DMS 273 treated with DMSO at 0.1 percent for 48 hours (cell line): ENCODE results near the gene TBC1D4.
"Not testable (repeated sequence)": the region's sequence is repeated elsewhere in the genome, so short reads cannot be mapped to it uniquely, and the experiment has no call there.

Source experiments
- DNase-seq: peaks from one replicate; lab custom pipeline; 2025; lab: John Stamatoyannopoulos, UW

TBC1D4 gene

DNA sequence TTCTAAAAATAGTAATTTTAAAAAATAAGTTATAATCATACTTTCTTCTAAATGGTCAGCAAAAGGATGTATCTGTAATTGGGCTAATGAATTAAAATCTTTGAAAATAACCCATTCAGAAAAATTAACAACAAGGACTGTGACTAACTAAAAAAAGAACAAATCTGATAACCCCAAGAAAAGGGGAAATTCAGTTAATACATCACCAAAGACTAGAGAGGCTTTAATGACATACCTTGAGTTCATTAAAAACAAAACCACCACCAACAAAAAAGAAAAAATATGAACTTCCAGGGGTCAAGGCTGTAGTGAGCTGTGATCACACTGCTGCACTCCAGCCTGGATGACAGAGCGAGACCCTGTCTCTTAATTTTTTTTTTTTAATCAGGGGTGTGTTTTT, 121.8 kb downstream of the TBC1D4 start:
- DNase-seq: no peak

- no peak for DNase-seq
These were observed 122.7 kb downstream of the TBC1D4 start for GRCh38 chr13:75359266-75359665.

DNA sequence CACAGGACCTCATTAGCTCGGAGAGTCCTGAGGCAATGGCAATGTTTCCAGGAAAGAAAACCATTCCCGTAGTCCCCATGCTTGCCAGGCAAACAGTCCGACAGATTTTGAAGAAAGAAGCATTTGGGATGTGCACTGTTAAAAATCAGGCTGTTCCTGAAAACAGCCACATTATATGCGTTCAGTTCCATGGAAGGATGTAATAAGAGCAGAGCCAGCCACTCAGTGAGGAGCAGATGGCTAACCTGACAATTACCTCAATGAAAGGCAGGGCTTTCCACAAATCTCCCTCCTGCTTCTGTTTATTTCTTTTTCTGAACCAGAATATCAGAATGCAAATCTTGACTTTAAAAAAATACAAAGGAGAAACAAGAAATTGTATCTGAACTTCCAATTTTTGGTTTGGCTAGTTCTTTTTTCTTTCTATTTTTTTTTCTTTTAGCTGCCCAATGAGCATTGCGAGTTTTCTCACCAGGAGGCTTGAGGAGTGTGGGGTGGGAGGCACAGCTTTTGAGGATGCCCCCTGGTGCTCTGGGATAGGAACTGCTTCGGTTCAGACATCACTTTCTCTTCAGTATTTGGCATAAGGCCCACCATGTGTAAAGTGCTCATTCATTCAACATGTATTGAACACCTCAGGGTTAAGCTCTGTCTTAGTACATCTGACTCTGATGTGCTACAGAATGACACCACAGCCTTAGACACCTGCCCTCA, 124.2 kb downstream of the TBC1D4 start:
- DNase-seq: peak; percentile 56

- no peak for DNase-seq
These were observed 125.5 kb downstream of the TBC1D4 start for GRCh38 chr13:75356421-75356820.

DNA sequence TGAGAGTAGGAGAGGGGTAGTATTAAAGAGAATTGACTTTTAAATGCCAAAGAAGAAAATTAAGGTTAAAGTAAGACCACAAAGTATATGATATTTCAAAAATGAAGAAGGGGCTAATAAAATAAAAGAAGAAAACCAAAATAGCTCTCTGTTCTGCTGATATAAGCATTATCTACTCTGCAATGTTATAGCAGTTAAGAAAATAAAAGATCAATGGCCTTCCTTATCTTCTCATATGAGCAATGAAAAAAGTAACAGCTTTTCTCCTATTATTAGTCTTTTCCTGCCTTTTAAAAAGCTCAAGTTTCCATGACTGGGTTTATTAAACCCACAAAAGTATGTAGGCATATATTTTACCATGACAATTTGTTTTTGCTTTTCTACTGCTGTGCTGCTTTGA, 126.4 kb downstream of the TBC1D4 start:
- DNase-seq: no peak

- no peak for DNase-seq
These were observed 128.2 kb downstream of the TBC1D4 start for GRCh38 chr13:75353781-75354193.

DNA sequence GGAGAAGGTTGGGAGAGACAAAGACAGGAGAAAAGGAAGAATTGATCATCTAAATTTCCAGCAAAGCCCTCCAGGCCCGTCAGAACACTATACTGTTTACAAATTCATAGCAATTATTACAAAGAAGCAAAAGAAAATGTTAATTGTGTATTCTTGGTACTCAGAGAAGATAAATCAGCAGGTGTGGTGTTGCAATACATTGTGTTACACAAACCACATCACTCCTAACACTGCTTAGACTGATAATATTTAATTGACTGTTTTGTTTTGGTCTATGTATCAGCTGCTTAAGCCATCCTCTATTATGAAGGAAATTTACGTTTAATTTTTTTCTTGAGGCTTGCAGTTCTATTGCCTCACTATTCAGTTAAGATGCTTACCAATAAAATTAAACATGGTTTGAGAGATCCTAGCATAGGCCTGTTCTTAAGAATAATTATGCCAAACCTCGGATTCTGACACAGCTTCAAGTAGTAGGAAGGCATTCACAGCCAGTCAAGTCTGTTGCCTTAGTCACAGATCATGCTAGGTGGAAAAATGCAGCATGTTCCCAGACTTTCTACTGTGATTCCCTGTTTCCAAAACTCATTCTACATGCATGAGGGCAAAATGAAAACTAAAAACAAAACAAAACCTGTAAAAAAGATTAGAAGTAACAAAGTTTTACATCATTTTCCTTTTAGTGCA, 129.2 kb downstream of the TBC1D4 start:
- no peak for DNase-seq

GRCh38 chr13:75351538-75351937, 130.4 kb downstream of the TBC1D4 start:
- not testable (repeated sequence) for DNase-seq

DNA sequence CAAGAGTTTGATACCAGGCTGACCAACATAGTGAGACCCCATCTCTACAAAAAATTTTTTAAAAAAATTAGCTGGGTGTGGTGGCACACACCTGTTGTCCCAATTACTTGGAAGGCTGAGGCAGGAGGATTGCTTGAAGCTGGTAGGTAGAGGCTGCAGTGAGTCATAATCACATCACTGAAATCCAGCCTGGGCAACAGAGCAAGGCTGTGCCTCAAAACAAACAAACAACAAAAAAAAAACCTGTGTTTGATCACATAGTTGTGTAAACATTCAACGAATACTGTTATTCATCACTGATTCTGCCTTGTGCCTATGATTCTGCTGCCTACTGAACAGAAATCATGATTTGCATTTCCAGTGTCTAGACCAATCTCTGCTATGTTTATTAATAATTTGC, 134.0 kb downstream of the TBC1D4 start:
- DNase-seq: no peak

DNA sequence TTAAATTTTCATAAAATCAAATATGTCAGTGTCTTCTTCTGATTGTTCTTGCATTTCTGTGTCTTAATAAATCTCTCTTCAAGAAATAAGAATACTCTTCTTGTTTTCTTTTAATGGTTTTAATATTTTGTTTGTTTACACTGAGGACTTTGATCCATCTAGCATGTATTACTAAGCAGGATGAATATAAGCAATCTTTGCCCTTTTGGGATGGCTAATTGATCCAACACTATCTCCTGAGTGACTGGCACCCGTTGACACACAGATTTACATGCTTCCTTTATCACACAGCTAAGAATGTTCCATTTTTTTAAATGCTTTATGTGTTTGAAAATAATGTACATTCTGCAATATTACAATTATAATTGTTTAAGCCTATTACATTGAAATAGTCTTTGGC, 134.5 kb downstream of the TBC1D4 start:
- no peak for DNase-seq

DNA sequence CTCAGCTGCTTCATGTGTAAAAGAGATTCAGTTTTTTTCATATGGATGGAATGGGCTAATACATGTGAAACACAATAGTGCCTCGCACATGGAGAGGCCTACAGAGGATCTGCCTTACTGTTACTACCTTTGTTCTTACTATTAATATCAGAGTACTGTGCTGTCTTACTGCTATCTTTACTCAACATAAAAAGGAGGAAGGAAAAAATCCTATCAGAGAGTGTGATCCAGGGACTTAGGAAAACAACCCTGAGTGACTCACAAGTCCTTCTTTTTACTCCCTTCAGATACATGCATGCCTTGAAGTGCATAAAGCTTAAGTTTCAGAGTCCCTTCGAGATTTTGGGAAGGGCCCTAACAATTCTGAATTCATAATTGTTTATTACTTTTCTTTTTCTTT, 136.8 kb downstream of the TBC1D4 start:
- DNase-seq: no peak

DNA sequence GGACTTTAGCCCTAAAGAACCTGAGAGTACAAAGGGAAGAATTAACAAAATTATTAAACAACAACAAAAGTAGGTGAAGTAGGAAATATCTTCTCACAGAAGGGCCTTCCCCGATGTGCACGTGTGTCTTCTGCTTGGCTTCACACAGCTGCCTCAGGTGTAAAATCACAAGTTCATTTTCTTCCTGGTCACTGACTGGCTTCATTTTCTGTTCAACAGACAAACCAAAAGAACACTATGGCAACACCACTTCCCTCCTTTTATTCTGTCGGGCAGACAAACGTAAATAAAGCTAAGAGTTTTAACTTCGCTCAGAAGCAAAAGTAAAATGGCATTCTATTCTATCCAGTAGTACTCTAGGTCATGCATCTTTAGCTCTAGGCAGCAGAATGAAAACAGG, 140.9 kb downstream of the TBC1D4 start:
- DNase-seq: no peak

- DNase-seq: no peak
These were observed 142.2 kb downstream of the TBC1D4 start for GRCh38 chr13:75339635-75340374.

DNA sequence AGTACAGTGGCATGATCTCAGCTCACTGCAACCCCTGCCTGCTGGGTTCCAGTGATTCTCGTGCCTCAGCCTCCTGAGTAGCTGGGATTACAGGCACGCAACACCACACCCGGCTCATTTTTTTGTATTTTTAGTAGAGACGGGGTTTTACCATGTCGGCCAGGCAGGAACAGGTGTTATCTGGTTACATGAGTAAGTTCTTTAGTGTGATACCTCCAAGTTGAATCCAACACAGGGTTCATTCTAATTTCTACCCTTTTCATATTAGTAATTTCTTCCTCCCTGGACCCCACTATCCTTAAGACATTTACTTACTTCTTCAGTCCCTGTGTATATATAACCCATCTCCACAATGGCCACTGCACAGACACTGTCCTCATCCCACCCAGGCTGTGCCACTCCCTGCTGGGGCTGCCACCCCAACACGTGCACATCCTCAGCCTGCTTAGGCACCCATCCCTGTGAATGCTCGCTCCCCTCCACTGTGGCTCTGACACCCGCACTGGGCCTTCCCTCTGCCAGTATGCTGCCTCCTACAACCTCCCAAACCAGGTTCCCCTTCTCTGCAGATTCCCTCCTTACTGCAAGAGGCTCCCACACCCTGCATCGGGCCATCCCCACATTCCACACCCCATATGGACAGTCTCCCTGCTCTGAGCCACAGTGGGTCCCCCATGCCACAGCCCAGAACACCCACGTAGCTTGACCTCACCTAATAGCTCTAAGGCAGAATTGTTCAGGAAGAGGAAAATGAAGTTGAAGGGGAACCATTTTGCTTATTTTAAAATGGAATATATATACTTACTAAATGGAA, 147.1 kb downstream of the TBC1D4 start:
- no peak for DNase-seq

DNA sequence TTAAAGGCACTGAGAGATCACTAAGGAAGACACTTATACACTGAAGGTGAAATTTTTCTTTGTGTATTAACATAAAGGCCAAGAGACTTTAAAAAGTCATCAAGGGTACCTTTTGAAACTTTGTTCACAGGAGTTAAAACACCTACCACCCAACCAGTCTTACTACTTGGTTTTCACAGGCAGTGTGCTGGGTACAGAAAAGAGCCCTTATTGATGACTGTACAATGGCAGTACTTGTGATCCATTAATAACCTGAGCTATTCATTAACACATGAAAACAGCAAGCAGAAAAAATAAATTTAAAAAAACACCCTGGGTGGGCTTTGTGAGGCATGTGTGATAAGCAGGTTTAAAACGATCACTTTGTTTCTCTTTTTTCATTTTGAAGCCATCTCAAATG, 148.9 kb downstream of the TBC1D4 start:
- DNase-seq: no peak

DNA sequence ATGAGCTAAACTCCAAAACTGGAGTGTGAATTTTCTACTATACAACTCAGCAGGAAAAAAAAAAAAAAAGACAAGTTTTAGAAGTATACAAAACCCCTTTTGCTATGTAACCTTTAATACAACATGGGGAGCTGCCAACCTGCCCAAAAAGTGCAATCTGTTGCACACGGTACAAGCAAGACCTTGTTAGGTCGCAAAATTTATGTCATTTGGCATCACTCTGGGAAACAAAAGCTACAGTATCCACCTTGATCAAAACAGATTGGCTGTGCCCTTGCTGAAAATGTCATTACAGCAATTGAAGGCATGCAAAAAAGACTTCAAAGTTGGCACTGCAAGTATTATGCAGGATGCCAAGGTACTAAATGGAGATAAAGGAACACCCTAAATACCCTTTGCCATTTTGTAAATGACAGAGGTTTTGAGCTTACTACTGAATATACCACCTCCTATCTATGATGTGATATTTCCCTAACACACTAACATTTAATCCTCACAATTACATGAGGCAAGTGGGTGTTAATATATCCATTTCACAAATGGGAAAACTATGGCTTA, 150.1 kb downstream of the TBC1D4 start:
- no peak for DNase-seq

- DNase-seq: no peak
These were observed 151.2 kb downstream of the TBC1D4 start for GRCh38 chr13:75330770-75331169.

DNA sequence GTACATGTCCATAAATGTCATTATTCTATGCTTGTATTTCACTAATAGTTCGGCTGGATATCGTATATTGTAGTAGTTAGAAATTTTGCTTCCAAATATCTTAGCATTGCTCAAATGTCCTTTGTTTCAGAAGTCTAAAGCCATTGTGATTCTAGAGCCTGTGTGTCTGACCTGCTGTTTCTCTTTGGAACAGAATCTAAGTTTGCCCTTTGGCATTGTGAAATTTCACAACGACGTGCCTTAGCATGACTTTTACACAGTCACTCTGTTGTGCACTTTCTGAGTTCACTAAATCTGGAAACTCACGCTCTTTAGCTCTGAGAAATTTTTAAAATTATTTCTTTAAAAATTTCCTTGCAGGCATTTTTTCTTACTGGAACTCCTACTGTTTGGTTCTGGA, 152.2 kb downstream of the TBC1D4 start:
- no peak for DNase-seq

- DNase-seq: no peak
These were observed 152.9 kb downstream of the TBC1D4 start for GRCh38 chr13:75329097-75329496.

GRCh38 chr13:75327135-75327510, 154.8 kb downstream of the TBC1D4 start:
- DNase-seq: no peak

- DNase-seq: no peak
These were observed 155.5 kb downstream of the TBC1D4 start for GRCh38 chr13:75326173-75327134.
